Lung (tissue), 12 donors: ENCODE measurements around the gene GDF3. TPM values are rescaled to one million over a fixed set of nuclear protein-coding genes. Genes with fewer than 3 reads are reported as not detected.

Experiments used
- ATAC-seq: fragments of 200-7000 bp; cut with Tn5 transposase; one replicate; pipeline ENCODE4 v1.9.1; 2020; ENCODE audit warnings: moderate number of reproducible peaks; ENCODE audit not compliant: insufficient read depth, low FRiP score
- DNase-seq, 3 donors: peaks; one replicate each; pipeline ENCODE4 v3.0.0-alpha.2; 2013 to 2017
- H3K27ac ChIP-seq, 2 donors: one replicate each; pipeline ENCODE4 v1.5.1; 2013; ENCODE audit warnings: mild to moderate bottlenecking in 2 of 2, moderate library complexity in 2 of 2, control low read depth in 1 of 2, inconsistent platforms in 1 of 2, low read depth in 1 of 2, low read length in 1 of 2
- H3K27me3 ChIP-seq, 3 donors: one replicate each; pipeline ENCODE4 v1.5.1; 2013; ENCODE audit warnings: low read length in 2 of 3; ENCODE audit not compliant: control insufficient read depth in 3 of 3, insufficient read depth in 3 of 3
- H3K36me3 ChIP-seq, 4 donors: one replicate each; pipeline ENCODE4 v1.5.1; 2013; ENCODE audit warnings: low read length in 4 of 4, mild to moderate bottlenecking in 1 of 4, moderate library complexity in 1 of 4; ENCODE audit not compliant: control insufficient read depth in 4 of 4, insufficient read depth in 4 of 4
- H3K4me1 ChIP-seq, 5 donors: one replicate each; pipeline ENCODE4 v1.5.1; 2013; ENCODE audit warnings: low read length in 5 of 5, mild to moderate bottlenecking in 2 of 5, moderate library complexity in 1 of 5; ENCODE audit not compliant: control insufficient read depth in 5 of 5, insufficient read depth in 5 of 5
- H3K4me3 ChIP-seq: one replicate; pipeline ENCODE4 v1.5.1; 2013; ENCODE audit warnings: mild to moderate bottlenecking, control low read depth, moderate library complexity
- H3K9ac ChIP-seq, 2 donors: one replicate each; pipeline ENCODE4 v1.5.1; 2013; ENCODE audit warnings: low read length in 2 of 2, control low read depth in 1 of 2; ENCODE audit not compliant: insufficient read depth in 1 of 2
- H3K9me3 ChIP-seq, 4 donors: one replicate each; pipeline ENCODE4 v1.5.1; 2013; ENCODE audit warnings: low read length in 3 of 4, mild to moderate bottlenecking in 1 of 4, moderate library complexity in 1 of 4; ENCODE audit not compliant: control insufficient read depth in 4 of 4, insufficient read depth in 3 of 4
- WGBS, 2 donors: extraction: QIAGEN DNeasy Blood & Tissue Kit; methylation state at CpG; one replicate each; pipeline ENCODE4 v1.1.7; 2013; 5-methylcytosine and 5-hydroxymethylcytosine counted together
- polyA plus RNA-seq, 2 donors: library from polyadenylated mRNA; stranded (reverse); fragments of 200-250 nt; gene quantifications; one replicate each; pipeline ENCODE4 v1.2.1, GENCODE V29; 2013
- total RNA-seq, 2 donors: library from RNA; depleted of rRNA in 1 of 2; stranded (reverse); fragments of >200 nt in 1 of 2; gene quantifications; one replicate each; pipeline ENCODE4 v1.2.1, GENCODE V29; 2014 to 2021
- TF ChIP-seq, protein P1 (sequence below): IDR thresholded peaks from 2 replicates; pipeline ENCODE4 v1.5.1; 2012; ENCODE audit warnings: mild to moderate bottlenecking; ENCODE audit errors: control extremely low read depth, extremely low read depth
- donor health status: control.
- donor health status: control.
- donor health status: Bipolar disorder and iron deficiency.
- donor health status: healthy.
- donor health status: DM: yes; HTN: yes; CAD: no.

GDF3 gene
- total and polyA plus RNA-seq, 4 donors: 0.02 to 0.35 TPM; not detected in 2

DNA sequence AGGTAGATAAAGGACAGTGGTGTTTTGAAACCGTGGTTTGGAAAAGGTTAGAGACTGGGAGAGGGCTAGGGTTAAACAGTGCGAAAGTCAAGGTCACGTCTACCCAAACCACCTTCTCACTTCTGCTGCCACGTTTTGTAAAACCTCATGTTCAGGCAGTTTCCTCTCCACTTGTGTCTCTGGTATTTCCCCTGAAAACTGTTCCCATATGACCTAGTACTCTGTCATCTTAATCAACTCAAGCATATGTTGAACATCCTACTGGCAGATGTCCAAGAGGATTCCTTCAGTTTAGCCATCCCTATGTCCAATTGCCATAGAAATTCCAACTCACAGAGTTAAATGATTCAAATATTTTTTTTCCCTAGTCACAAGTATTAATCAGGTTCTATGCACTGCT lies 34.2 kb upstream of the GDF3 start:
- Histone ChIP-seq H3K4me1 (no peaks in the 10 kb centered on the region), H3K27me3 (no peaks in the 10 kb centered on the region), H3K9ac (no peak overlapping the region), H3K4me3 (no peak overlapping the region), H3K9me3 (no peaks in the 10 kb centered on the region), H3K27ac (no peak overlapping the region), H3K36me3 (no peaks in the 10 kb centered on the region)
- 29 to 32% methylated on average over 4 of the region's 4 CpGs for WGBS, 2 donors
- TF ChIP-seq, protein P1, sequence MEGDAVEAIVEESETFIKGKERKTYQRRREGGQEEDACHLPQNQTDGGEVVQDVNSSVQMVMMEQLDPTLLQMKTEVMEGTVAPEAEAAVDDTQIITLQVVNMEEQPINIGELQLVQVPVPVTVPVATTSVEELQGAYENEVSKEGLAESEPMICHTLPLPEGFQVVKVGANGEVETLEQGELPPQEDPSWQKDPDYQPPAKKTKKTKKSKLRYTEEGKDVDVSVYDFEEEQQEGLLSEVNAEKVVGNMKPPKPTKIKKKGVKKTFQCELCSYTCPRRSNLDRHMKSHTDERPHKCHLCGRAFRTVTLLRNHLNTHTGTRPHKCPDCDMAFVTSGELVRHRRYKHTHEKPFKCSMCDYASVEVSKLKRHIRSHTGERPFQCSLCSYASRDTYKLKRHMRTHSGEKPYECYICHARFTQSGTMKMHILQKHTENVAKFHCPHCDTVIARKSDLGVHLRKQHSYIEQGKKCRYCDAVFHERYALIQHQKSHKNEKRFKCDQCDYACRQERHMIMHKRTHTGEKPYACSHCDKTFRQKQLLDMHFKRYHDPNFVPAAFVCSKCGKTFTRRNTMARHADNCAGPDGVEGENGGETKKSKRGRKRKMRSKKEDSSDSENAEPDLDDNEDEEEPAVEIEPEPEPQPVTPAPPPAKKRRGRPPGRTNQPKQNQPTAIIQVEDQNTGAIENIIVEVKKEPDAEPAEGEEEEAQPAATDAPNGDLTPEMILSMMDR: no peak
- ATAC-seq (no peak), DNase-seq (no peak)

DNA sequence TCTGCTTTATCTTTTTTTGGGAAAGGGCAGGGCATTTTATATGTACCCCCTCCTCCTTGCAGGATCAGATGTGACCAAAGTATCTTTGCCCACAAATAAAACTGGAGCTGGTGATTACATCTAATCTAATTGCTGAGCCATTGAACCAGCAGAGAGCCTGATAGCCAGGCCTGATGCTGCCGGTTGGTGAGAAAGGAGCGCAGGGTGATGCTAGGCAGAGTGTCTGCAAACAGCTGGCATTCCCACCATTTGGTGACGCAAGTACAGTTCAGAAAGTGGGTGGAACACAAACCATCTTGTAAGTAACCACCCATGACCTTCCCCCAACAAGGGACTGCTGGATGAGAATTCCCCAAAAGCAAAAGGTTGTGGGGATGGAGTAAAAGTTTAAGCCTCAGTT lies 28.4 kb upstream of the GDF3 start:
- ATAC-seq (no peak), DNase-seq (no peak)
- Histone ChIP-seq H3K36me3 (no peaks in the 10 kb centered on the region), H3K9ac (no peak overlapping the region), H3K9me3 (no peaks in the 10 kb centered on the region), H3K27me3 (no peaks in the 10 kb centered on the region), H3K4me1 (no peaks in the 10 kb centered on the region), H3K27ac (no peak overlapping the region), H3K4me3 (no peak overlapping the region)
- TF ChIP-seq, protein P1: no peak
- WGBS, 2 donors: 44 to 69% methylated on average over 3 of the region's 3 CpGs

DNA sequence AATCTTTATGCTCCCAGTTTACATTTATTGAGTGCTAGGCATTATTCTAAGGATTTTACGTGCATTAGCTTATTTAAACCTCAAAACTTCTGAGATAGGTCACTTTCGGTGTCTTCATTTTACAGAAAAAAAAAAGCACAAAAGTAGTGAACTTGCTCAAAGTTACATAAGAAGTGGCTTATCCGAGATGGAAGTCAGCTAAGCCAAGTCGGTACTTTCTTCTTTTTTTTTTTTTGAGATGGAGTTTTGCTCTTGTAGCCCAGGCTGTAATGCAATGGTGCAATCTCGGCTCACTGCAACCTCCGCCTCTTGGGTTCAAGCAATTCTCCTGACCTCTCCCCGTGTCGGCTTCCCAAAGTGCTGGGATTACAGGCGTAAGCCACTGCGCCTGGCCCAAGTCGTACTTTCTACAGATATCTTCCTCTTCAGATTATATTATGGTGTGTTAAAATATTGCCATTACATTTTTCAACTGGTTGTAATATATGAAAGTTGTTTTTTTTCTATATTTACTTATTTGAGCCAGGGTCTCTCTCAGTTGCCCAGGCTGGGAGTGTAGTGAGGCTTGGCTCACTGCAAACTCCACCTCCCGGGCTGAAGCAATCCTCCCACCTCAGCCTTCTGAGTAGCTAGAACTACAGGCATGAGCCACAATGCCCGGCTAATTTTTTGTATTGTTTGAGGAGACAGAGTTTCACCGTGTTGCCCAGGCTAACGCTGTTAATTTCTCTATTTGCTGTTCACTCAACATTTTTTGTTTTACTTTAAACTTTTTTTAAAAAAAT lies 24.6 kb upstream of the GDF3 start:
- no peak for ATAC-seq
- H3K36me3 ChIP-seq: no peaks in the 10 kb centered on the region
- H3K9ac ChIP-seq: no peak overlapping the region
- peaks cover 0 to 3% (median 0%) of the 10 kb centered on the region in 3 donors for H3K27me3 ChIP-seq
- TF ChIP-seq, protein P1: no peak
- H3K4me1 ChIP-seq: no peaks in the 10 kb centered on the region
- WGBS, 2 donors: 51 to 62% methylated on average over 15 of the region's 15 CpGs
- no peak for DNase-seq
- no peaks in the 10 kb centered on the region for H3K9me3 ChIP-seq
- H3K4me3 ChIP-seq: no peak overlapping the region
- no peak overlapping the region for H3K27ac ChIP-seq
